HepG2 (cell line): Measurements from ENCODE around the gene DAG1. TPM values are rescaled to one million over a fixed set of nuclear protein-coding genes. Genes with fewer than 3 reads are reported as not detected.

Experiments
- ATF7-NPFF ChIP-seq: sonication (generic); formaldehyde crosslinking; IDR thresholded peaks from 2 replicates; pipeline ENCODE4 v1.8.1; 2023; ENCODE audit warnings: mild to moderate bottlenecking, low read depth, missing genetic modification reagents, moderate library complexity
- LCORL ChIP-seq, 2 experiments: fragments of 450-650 bp in 1 of 2; sonication (generic) in 1 of 2; formaldehyde crosslinking in 1 of 2; IDR thresholded peaks; 2 replicates each; pipeline versions ENCODE4 v1.5.0 to v1.6.1; 2017 to 2020; ENCODE audit warnings: antibody characterized with exemption in 1 of 2, missing genetic modification reagents in 1 of 2
- YEATS2 ChIP-seq: sonication (generic); formaldehyde crosslinking; IDR thresholded peaks from 2 replicates; pipeline ENCODE4 v1.4.0; 2020; ENCODE audit warnings: missing genetic modification reagents, borderline replicate concordance
- ZNF121 ChIP-seq: sonication (generic); formaldehyde crosslinking; IDR thresholded peaks from 2 replicates; pipeline ENCODE4 v1.5.0; 2020; ENCODE audit warnings: mild to moderate bottlenecking, missing genetic modification reagents
- ZNF124 ChIP-seq: sonication (generic); formaldehyde crosslinking; IDR thresholded peaks from 2 replicates; pipeline ENCODE4 v1.4.0; 2020; ENCODE audit warnings: missing genetic modification reagents
- ZNF577 ChIP-seq: sonication (generic); formaldehyde crosslinking; IDR thresholded peaks from 2 replicates; pipeline ENCODE4 v1.4.0; 2020; ENCODE audit warnings: mild to moderate bottlenecking, low read depth, missing genetic modification reagents, borderline replicate concordance
- polyA plus RNA-seq, 8 experiments: library from polyadenylated mRNA; depleted of rRNA in 3 of 8; stranded (reverse) in 7 of 8; unstranded in 1 of 8; fragments of >200 nt; fragmentation: Illumina TruSeq in 4 of 8; extraction: Trizol in 4 of 8; gene quantifications; 2 replicates each; pipeline versions ENCODE4 v1.2.1 to v1.2.3, GENCODE V29; 2011 to 2016; ENCODE audit warnings: low read depth in 4 of 8, missing spikeins in 1 of 8, mixed read lengths in 1 of 8; ENCODE audit not compliant: insufficient read depth in 1 of 8
- total RNA-seq, 5 experiments: library from RNA; depleted of rRNA; stranded (reverse); fragments of >200 nt; fragmentation: Illumina TruSeq; extraction: Trizol; gene quantifications; 2 replicates each; pipeline ENCODE4 v1.2.3, GENCODE V29; 2016; ENCODE audit warnings: low read depth in 1 of 5
- TF ChIP-seq, protein P1 (sequence below): IDR thresholded peaks from 2 replicates; pipeline ENCODE4 v1.6.1; 2018; ENCODE audit warnings: missing genetic modification reagents, mild to moderate bottlenecking, missing compliant biosample characterization
- TF ChIP-seq, protein P2 (sequence below): IDR thresholded peaks from 2 replicates; pipeline ENCODE4 v1.4.0; 2020; ENCODE audit warnings: mild to moderate bottlenecking, missing genetic modification reagents

The DAG1 gene
- total and polyA plus RNA-seq, 2 of the 13 experiments (the other 11 are each of a cell fraction or from before 2014, with no cell fraction given): 47.3 to 50.4 TPM

DNA sequence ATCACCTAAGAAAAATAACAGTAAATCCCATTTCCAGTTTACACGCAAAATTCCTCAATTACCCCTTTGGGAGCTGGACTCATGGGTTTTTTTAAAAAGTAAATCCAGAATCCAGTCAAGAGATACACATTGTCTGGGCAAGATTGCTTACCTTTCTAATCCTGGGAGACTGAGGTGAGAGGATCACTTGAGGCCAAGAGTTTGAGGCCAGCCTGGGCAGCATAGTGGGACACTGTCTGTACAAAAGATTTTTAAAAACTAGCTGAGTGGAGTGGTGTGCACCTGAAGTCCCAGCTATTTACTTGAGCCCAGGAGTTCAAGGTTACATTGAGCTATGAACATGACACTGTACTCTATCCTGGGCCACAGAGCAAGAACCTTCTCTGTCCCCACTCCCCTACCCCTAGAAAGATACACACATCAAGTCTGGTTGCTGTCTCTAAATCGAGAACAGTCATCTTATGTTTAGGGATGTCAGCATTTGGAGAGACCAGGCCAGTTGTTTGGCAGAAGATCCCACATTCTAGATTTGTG, 39.0 kb downstream of the DAG1 start (continued):
- TF ChIP-seq YEATS2 (CRISPR knock-in tag): no peak
- TF ChIP-seq LCORL (IDR thresholded peaks at IDR 0.05): no peak
- no peak for TF ChIP-seq LCORL (CRISPR knock-in tag; IDR thresholded peaks at IDR 0.05)
- TF ChIP-seq, protein P1, sequence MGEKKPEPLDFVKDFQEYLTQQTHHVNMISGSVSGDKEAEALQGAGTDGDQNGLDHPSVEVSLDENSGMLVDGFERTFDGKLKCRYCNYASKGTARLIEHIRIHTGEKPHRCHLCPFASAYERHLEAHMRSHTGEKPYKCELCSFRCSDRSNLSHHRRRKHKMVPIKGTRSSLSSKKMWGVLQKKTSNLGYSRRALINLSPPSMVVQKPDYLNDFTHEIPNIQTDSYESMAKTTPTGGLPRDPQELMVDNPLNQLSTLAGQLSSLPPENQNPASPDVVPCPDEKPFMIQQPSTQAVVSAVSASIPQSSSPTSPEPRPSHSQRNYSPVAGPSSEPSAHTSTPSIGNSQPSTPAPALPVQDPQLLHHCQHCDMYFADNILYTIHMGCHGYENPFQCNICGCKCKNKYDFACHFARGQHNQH (CRISPR knock-in tag): 0 out of 2 replicates have a peak, but pooled peaks have one; percentile 27
- TF ChIP-seq ZNF124 (CRISPR knock-in tag): no peak
- TF ChIP-seq, protein P2, sequence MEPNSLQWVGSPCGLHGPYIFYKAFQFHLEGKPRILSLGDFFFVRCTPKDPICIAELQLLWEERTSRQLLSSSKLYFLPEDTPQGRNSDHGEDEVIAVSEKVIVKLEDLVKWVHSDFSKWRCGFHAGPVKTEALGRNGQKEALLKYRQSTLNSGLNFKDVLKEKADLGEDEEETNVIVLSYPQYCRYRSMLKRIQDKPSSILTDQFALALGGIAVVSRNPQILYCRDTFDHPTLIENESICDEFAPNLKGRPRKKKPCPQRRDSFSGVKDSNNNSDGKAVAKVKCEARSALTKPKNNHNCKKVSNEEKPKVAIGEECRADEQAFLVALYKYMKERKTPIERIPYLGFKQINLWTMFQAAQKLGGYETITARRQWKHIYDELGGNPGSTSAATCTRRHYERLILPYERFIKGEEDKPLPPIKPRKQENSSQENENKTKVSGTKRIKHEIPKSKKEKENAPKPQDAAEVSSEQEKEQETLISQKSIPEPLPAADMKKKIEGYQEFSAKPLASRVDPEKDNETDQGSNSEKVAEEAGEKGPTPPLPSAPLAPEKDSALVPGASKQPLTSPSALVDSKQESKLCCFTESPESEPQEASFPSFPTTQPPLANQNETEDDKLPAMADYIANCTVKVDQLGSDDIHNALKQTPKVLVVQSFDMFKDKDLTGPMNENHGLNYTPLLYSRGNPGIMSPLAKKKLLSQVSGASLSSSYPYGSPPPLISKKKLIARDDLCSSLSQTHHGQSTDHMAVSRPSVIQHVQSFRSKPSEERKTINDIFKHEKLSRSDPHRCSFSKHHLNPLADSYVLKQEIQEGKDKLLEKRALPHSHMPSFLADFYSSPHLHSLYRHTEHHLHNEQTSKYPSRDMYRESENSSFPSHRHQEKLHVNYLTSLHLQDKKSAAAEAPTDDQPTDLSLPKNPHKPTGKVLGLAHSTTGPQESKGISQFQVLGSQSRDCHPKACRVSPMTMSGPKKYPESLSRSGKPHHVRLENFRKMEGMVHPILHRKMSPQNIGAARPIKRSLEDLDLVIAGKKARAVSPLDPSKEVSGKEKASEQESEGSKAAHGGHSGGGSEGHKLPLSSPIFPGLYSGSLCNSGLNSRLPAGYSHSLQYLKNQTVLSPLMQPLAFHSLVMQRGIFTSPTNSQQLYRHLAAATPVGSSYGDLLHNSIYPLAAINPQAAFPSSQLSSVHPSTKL (CRISPR knock-in tag): peak; percentile 45
- TF ChIP-seq ZNF577: no peak
- TF ChIP-seq ZNF121: peak; percentile 96
- no peak for TF ChIP-seq ATF7-NPFF
